ENCODE results near the gene NEDD4L. TPM values are rescaled to one million over a fixed set of nuclear protein-coding genes. Genes with fewer than 3 reads are reported as not detected.

NEDD4L gene
- total RNA-seq, 1 donor from 2014 or later = 32.6 TPM

DNA sequence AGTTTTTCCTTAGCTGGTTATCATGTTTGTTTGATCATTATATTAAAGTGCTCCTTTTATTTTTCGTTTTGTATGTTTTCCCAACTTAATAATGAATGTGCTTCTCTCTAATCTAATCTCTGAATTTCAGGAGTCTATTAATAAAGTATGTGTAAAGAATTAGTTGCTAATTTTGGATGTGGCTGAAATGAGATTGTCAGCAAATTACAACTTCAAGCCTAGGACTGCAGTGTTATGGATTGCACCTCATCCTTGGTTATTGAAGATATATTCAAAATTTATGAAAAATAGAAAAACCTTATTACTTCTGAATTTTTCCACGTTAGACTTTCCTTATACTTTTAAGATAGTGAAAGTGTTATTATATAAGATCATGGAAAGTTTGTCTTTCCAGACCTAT is 227.7 kb downstream of the NEDD4L start:
- H3K27ac Mint-ChIP-seq = no peak overlapping the region
- intact Hi-C loops (cut with micrococcal nuclease) = no loop called here
- H3K27me3 Mint-ChIP-seq = no peaks in the 10 kb centered on the region
- peaks cover 7% of the 10 kb centered on the region for H3K4me1 Mint-ChIP-seq
- H3K36me3 Mint-ChIP-seq (ENCODE audit: low read depth) = no peaks in the 10 kb centered on the region
- CTCF ChIA-PET = no interaction called here
- H3K9me3 Mint-ChIP-seq = no peaks in the 10 kb centered on the region
- TF ChIP-seq CTCF (IDR thresholded peaks at IDR 0.05) = no peak
- POLR2A ChIA-PET = interaction anchor here (1.0 kb wide), 1 partner anchor 10 kb away, joined by 3 read pairs; no protein-coding TSS in a partner anchor
- no peak overlapping the region for H3K4me3 Mint-ChIP-seq
- ATAC-seq (ENCODE audit: low read depth) (no peak), DNase-seq (no peak)

- ATAC-seq (ENCODE audit: low read depth) (no peak), DNase-seq (no peak)
- CTCF ChIA-PET = no interaction called here
- no peak overlapping the region for H3K27ac Mint-ChIP-seq
- peaks cover 7% of the 10 kb centered on the region for H3K4me1 Mint-ChIP-seq
- no peaks in the 10 kb centered on the region for H3K36me3 Mint-ChIP-seq (ENCODE audit: low read depth)
- no peaks in the 10 kb centered on the region for H3K9me3 Mint-ChIP-seq
- TF ChIP-seq CTCF (IDR thresholded peaks at IDR 0.05) = no peak
- no peak overlapping the region for H3K4me3 Mint-ChIP-seq
- H3K27me3 Mint-ChIP-seq = no peaks in the 10 kb centered on the region
- intact Hi-C loops (cut with micrococcal nuclease) = no loop called here
- POLR2A ChIA-PET = interaction anchor here (1.0 kb wide), 1 partner anchor 10 kb away, joined by 3 read pairs; no protein-coding TSS in a partner anchor
These were observed 228.2 kb downstream of the NEDD4L start for GRCh38 chr18:58272209-58272608.

- CTCF ChIA-PET = no interaction called here
- H3K36me3 Mint-ChIP-seq (ENCODE audit: low read depth) = no peaks in the 10 kb centered on the region
- H3K27me3 Mint-ChIP-seq = no peaks in the 10 kb centered on the region
- peak overlapping the region; percentile 21 for H3K27ac Mint-ChIP-seq
- no peak for TF ChIP-seq CTCF (IDR thresholded peaks at IDR 0.05)
- H3K4me3 Mint-ChIP-seq = no peak overlapping the region
- no peaks in the 10 kb centered on the region for H3K9me3 Mint-ChIP-seq
- DNase-seq (no peak), ATAC-seq (ENCODE audit: low read depth) (no peak)
- peaks cover 7% of the 10 kb centered on the region for H3K4me1 Mint-ChIP-seq
- intact Hi-C loops (cut with micrococcal nuclease) = no loop called here
- POLR2A ChIA-PET = no interaction called here
These were observed 228.9 kb downstream of the NEDD4L start for GRCh38 chr18:58272779-58273435.

- no peak for TF ChIP-seq CTCF (IDR thresholded peaks at IDR 0.05)
- peaks cover 7% of the 10 kb centered on the region for H3K4me1 Mint-ChIP-seq
- H3K27me3 Mint-ChIP-seq = no peaks in the 10 kb centered on the region
- DNase-seq (no peak), ATAC-seq (ENCODE audit: low read depth) (no peak)
- H3K4me3 Mint-ChIP-seq = no peak overlapping the region
- no peaks in the 10 kb centered on the region for H3K9me3 Mint-ChIP-seq
- ChIA-PET CTCF (no interaction called here), POLR2A (no interaction called here)
- no peaks in the 10 kb centered on the region for H3K36me3 Mint-ChIP-seq (ENCODE audit: low read depth)
- no peak overlapping the region for H3K27ac Mint-ChIP-seq
- intact Hi-C loops (cut with micrococcal nuclease) = loop anchor here (5.0 kb wide), 1 partner anchor 33 kb away; no protein-coding TSS in a partner anchor
These were observed 231.2 kb downstream of the NEDD4L start for GRCh38 chr18:58275176-58275575.

GRCh38 chr18:58276789-58277739 is 233.0 kb downstream of the NEDD4L start:
- intact Hi-C loops (cut with micrococcal nuclease) = loop anchor here (5.0 kb wide), 1 partner anchor 35 kb away; no protein-coding TSS in a partner anchor
- Mint-ChIP-seq H3K9me3 (no peaks in the 10 kb centered on the region), H3K4me3 (no peak overlapping the region), H3K27me3 (no peaks in the 10 kb centered on the region), H3K36me3 (ENCODE audit: low read depth) (no peaks in the 10 kb centered on the region), H3K4me1 (peaks cover 7% of the 10 kb centered on the region), H3K27ac (no peak overlapping the region)
- TF ChIP-seq CTCF (IDR thresholded peaks at IDR 0.05) = no peak
- DNase-seq (no peak), ATAC-seq (ENCODE audit: low read depth) (no peak)
- ChIA-PET POLR2A (no interaction called here), CTCF (interaction anchor here (1.1 kb wide), 1 partner anchor 11 kb away, joined by 3 read pairs; no protein-coding TSS in a partner anchor)

All from activated B cell treated with CpG ODN at 0.5 μM for 24 hours (primary cell).